T-helper 2 cell treated with Interferon-gamma antibody and Interleukin-4, amounts not matched to agents 5 μg/mL and 100 μg/mL, for 36 hours (primary cell): ENCODE data around the gene RANBP3.
"Not testable (repeated sequence)": the region's sequence is repeated elsewhere in the genome, so short reads cannot be mapped to it uniquely, and the experiment has no call there.

ENCODE experiments used
- DNase-seq: peaks from one replicate; pipeline ENCODE4 v3.0.0; 2021; ENCODE audit warnings: low spot score
- H3K27ac Mint-ChIP-seq: one replicate; pipeline ENCODE4 v1.8.0; 2021; ENCODE audit warnings: mild to moderate bottlenecking, mixed read lengths
- H3K27me3 Mint-ChIP-seq: one replicate; pipeline ENCODE4 v1.8.0; 2021; ENCODE audit warnings: low read depth, mixed read lengths
- H3K36me3 Mint-ChIP-seq: one replicate; pipeline ENCODE4 v1.8.0; 2021; ENCODE audit warnings: low read depth, mixed read lengths
- H3K4me1 Mint-ChIP-seq: one replicate; pipeline ENCODE4 v1.8.0; 2021; ENCODE audit warnings: low read depth, mixed read lengths
- H3K4me3 Mint-ChIP-seq: one replicate; pipeline ENCODE4 v1.8.0; 2022; ENCODE audit warnings: mild to moderate bottlenecking, moderate library complexity, mixed read lengths
- H3K9me3 Mint-ChIP-seq: one replicate; pipeline ENCODE4 v1.8.0; 2021; ENCODE audit warnings: mixed read lengths

RANBP3 gene

DNA sequence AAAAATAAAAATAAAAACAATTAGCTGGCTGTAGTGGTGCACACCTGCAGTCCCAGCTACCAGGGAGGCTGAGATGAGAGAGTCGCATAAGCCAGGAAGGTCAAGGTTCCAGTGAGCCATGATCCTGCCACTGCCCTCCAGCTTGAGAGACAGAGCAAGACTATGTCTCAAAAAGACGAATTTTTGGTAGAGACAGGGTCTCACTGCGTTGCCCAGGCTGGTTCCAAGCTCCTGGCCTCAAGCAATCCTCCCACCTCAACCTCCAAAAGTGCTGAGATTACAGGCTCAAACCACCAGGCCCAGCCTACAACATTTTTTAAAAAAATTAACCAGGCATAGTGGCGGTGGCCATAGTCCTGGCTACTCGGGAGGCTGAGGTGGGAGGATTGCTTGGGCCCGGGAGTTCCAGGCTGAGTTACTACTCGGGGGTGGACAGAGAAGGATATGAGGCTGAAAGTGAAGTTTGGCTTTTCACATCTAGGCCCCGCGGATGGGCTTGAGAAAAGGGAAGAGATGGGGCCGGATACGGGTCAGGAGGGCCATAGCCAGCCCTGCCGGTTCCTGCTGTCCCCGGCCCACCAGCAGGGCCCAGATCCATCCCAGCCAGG is 84.5 kb downstream of the RANBP3 start:
- H3K36me3 Mint-ChIP-seq, result peaks cover 3% of the 10 kb centered on the region
- no peak overlapping the region for H3K4me3 Mint-ChIP-seq
- H3K4me1 Mint-ChIP-seq, result no peaks in the 10 kb centered on the region
- peaks cover 5% of the 10 kb centered on the region for H3K27me3 Mint-ChIP-seq
- H3K9me3 Mint-ChIP-seq, result no peaks in the 10 kb centered on the region
- no peak for DNase-seq
- H3K27ac Mint-ChIP-seq, result no peak overlapping the region

DNA sequence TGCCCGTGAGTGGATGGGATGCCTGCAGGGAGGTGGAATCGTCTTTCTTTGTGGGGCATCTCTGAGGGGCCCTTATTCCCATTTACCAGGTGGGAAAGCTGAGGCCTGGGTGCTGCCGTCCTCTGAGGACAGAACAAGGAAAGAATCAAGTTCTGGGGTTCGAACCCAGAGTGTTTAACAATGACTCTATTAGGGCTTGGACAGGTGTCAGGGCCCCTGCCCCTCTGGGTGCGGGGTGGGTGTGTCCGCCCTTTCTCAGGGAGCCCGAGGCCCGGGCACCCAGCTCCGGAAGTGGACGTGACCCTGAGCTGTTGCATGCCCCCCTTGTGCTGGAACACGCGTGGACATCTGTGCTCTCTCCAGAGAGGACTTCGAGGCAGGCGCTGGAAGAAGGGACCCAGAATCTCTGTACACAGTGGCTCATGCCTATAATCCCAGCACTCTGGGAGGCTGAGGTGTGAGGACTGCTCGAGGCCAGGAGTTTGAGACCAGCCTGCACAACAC is 85.1 kb downstream of the RANBP3 start:
- peaks cover 3% of the 10 kb centered on the region for H3K36me3 Mint-ChIP-seq

DNA sequence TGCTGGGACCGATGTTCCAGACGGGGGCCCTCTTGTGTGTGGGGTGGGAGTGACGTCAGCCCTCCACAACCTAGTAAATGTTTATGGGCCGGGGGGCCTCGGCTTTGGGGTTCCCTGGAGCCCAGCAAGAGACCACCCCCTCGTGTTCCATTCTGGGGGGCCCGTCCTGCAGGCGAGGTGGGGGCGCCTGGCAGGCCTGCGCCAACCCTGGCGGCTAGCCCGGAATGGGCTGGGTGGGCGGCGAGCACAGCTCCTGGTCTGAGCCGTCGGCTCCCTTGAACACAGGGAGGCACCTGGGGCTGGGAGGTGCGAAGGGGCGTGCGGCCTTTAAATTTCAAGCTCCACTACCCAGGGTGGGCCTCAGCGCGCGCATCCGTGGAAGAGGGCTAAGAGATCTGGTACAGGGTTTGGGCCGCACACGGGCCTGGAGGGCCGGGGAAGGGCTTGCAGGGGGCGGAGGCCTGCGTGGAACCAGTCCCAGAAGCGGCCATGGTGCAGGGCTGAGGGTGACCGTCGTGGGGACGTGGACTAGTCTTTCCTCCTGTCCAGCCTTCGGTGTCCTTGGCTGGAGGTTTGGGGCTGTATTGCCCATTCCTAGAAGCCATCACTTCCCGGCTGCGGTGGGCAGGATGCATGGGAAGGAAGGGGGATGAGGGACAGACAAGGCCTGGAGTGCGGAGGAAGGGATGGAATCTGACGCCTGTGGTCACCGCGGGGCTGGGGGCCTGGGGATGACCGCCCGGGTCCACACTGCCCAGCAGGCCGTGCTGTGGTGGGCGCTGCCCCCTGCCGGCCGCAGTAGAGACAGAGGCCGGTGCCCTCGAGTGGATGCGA is 85.8 kb downstream of the RANBP3 start:
- peaks cover 3% of the 10 kb centered on the region for H3K36me3 Mint-ChIP-seq
- H3K9me3 Mint-ChIP-seq, result no peaks in the 10 kb centered on the region
- H3K4me3 Mint-ChIP-seq, result no peak overlapping the region
- H3K27ac Mint-ChIP-seq, result no peak overlapping the region
- peaks cover 5% of the 10 kb centered on the region for H3K27me3 Mint-ChIP-seq
- H3K4me1 Mint-ChIP-seq, result no peaks in the 10 kb centered on the region
- DNase-seq, result no peak

More for the DNA sequence above, 85.1 kb downstream of the RANBP3 start:
- H3K9me3 Mint-ChIP-seq, result no peaks in the 10 kb centered on the region
- H3K4me3 Mint-ChIP-seq, result no peak overlapping the region
- H3K4me1 Mint-ChIP-seq, result no peaks in the 10 kb centered on the region
- H3K27me3 Mint-ChIP-seq, result peaks cover 5% of the 10 kb centered on the region
- DNase-seq, result no peak
- no peak overlapping the region for H3K27ac Mint-ChIP-seq

DNA sequence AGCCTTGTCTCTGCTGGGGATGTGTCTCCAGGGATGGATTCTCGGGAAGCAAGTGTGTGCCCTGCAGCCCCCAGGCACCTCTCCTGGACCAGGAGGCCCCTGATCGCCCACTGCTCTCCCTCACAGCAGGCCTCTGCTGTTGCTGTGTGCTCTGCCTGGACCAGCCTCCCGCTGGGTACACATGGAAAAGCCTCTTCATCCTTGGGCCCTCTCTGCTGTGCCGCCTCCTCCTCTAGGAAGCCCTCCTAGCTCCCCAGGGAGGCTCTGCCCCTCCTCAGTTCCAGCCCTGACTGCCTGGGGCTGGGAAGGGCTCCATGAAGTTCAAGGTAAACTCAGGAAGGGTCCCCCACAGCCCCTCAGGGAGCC is 86.4 kb downstream of the RANBP3 start:
- DNase-seq, result no peak
- Mint-ChIP-seq H3K27ac (no peak overlapping the region), H3K4me3 (no peak overlapping the region), H3K9me3 (no peaks in the 10 kb centered on the region), H3K4me1 (no peaks in the 10 kb centered on the region), H3K27me3 (peaks cover 5% of the 10 kb centered on the region), H3K36me3 (peaks cover 3% of the 10 kb centered on the region)

DNA sequence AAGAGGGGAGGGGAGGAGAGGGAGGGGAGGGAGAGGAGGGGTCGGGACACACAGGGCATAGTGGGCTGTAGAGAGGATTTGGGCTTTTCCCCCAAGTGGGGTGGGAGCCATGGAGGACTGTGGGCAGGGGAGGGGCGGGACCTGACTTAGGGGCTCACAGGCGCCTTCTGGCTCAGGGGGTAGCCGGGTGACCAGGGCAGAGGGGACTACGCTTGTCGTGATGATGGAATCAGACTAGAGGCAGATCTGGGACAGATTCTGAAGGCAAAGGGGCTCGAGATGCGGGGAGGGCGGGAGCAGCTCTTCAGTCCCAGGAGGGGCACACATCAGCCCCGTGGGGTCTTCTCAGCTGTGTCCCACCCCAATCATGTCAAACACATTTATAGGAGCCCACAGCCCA is 87.8 kb downstream of the RANBP3 start:
- Mint-ChIP-seq H3K4me1 (no peaks in the 10 kb centered on the region), H3K27ac (no peak overlapping the region), H3K4me3 (no peak overlapping the region), H3K27me3 (peaks cover 5% of the 10 kb centered on the region), H3K36me3 (no peaks in the 10 kb centered on the region), H3K9me3 (no peaks in the 10 kb centered on the region)
- DNase-seq, result no peak

DNA sequence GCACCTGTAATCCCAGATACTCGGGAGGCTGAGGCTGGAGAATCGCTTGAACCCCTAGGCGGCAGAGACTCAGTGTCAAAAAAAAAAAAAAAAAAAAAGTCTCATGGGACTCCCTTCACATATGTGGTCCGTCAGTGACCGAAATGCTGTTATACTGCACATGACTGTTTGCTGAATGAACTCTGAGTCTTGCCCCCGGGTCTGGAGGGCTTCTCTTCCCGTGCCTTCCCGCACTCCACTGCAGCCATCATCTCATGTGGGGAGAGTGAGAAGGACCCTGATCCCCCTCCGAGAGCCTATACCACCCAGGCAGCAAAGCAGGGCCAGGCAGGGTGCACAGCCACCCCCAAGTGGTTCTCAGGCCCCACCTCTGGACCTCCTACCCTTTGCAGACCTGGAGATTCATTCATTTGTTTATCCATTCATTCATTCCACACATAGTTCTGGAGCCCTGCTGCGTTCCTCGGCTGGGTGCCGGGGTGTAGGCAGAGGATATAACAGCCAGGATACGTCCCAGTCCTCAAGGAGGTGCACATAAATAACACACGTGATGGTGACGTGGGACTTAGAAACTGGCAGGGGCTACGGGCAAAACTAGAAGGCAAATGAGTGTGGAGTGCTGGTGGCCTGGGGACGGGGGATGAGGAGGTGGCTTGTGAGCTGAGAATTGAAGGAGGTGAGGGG is 88.5 kb downstream of the RANBP3 start:
- Mint-ChIP-seq H3K36me3 (no peaks in the 10 kb centered on the region), H3K27ac (no peak overlapping the region), H3K4me1 (no peaks in the 10 kb centered on the region), H3K9me3 (no peaks in the 10 kb centered on the region), H3K27me3 (peaks cover 5% of the 10 kb centered on the region), H3K4me3 (no peak overlapping the region)
- no peak for DNase-seq

DNA sequence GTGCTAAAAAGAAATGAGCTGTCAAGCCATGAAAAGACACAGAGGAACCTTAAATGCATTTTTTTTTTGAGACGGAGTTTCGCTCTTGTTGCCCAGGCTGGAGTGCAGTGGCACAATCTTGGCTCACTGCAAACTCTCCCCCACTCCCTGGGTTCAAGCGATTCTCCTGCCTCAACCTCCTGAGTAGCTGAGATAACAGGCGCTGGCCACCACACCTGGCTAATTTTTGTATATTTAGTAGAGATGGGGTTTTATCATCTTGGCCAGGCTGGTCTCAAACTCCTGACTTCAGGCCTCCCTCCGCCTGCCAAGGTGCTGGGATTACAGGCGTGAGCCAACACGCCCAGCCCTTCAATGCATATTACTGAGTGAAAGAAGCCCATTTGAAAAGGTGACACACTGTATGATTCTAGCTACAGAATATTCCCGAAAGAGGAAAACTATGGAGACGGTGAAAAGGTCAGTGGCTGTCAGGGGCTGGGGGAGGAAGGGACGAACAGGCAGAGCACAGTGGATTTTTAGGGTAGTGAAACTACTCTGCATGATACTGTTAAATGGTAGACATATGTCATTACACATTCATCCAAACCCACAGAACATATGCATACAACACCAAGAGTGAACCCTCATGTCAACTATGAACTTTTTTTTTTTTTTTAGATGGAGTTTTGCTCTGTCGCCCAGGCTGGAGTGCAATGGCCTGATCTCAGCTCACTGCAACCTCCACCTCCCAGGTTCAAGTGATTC is 93.7 kb downstream of the RANBP3 start:
- not testable (repeated sequence) for H3K9me3 Mint-ChIP-seq, H3K27ac Mint-ChIP-seq, H3K4me1 Mint-ChIP-seq, H3K4me3 Mint-ChIP-seq, H3K27me3 Mint-ChIP-seq, DNase-seq, H3K36me3 Mint-ChIP-seq

DNA sequence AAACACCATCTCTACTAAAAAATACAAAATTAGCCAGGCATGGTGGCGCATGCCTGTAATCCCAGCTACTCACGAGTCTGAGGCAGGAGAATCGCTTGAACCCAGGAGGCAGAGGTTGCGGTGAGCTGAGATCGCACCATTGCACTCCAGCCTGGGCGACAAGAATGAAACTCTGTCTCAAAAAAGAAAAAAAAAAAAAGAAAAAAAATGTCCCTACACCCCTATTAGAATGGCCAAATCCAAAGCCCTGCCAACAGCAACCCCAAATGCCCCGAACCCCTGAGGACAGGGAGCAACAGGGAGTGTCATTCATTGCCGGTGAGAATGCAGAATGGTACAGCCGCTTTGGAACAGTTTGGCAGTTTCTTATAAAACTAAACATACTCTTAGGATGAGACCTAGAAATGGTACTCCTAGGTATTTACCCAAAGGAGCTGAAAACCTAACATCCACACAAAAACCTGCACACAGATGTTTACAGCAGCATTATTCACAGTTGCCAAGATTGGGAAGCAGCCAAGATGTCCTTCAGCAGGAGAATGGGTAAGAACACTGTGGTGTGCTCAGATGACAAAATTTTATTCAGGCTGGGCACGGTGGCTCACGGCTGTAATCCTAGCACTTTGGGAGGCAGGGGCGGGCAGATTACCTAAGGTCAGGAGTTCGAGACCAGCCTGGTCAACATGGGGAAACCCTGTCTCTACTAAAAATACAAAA is 94.6 kb downstream of the RANBP3 start:
- not testable (repeated sequence) for H3K4me1 Mint-ChIP-seq, H3K27ac Mint-ChIP-seq, H3K4me3 Mint-ChIP-seq, H3K27me3 Mint-ChIP-seq, H3K36me3 Mint-ChIP-seq, H3K9me3 Mint-ChIP-seq, DNase-seq

DNA sequence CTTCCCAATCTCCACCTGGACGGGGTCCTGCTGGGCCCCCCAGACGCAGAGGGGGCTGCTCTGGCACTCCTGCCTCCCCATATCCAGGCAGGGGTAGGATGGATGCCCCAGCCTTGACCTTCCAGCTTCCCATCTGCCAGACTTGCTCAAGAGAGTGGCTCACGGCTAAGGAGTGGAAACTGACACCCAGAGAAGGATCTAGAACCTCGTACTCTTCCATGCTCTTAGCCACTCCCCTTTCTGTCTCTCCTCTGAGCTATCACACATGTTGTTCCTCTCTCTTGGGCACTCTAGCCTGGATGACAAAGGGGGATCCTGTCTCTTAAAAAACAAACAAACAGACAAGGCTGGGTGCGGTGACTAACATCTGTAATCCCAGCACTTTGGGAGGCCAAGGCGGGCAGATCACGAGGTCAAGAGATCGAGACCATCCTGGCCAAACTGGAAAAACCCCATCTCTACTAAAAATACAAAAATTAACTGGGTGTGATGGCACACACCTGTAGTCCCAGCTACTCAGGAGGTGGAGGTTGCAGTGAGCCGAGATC is 95.4 kb downstream of the RANBP3 start:
- H3K27ac Mint-ChIP-seq, result no peak overlapping the region
- no peak for DNase-seq
- H3K36me3 Mint-ChIP-seq, result no peaks in the 10 kb centered on the region
- H3K4me1 Mint-ChIP-seq, result no peaks in the 10 kb centered on the region
- peaks cover 4% of the 10 kb centered on the region for H3K27me3 Mint-ChIP-seq
- no peaks in the 10 kb centered on the region for H3K9me3 Mint-ChIP-seq
- H3K4me3 Mint-ChIP-seq, result no peak overlapping the region

DNA sequence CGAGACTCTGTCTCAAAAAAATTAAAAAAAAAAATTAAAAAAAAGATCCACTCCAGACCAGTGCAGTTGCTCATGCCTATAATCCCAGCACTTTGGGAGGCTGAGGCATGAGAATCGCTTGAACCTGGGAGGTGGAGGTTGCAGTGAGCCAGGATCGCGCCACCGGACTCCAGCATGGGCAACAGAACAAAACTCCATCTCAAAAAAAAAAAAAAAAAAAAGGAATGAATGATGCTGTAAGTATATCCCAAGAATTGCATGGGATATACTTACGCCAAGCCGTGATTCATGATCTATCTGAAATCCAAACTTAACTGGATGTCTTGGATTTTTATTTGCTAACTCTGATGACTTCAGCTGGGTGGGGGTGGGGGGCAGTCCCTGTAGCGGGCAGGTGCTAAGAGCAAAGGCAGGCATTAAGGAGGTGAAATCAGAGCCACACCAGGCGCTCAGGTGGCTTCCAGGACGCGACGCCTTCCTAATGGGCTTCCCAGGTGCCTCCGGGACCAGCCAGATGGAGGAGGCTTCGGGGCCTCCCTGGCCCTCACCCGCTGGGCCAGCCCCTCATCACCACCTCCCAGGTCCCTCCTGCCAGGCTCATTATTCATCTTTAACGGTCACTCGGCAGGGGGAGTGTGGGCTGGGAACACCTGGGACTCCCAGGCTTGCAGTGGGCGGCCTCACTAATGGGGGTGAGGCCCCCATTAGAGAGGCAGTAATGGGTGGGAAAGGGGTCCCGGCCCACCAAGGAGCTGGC is 96.2 kb downstream of the RANBP3 start:
- Mint-ChIP-seq H3K4me1 (no peaks in the 10 kb centered on the region), H3K27me3 (peaks cover 4% of the 10 kb centered on the region), H3K36me3 (no peaks in the 10 kb centered on the region), H3K4me3 (no peak overlapping the region), H3K27ac (no peak overlapping the region), H3K9me3 (no peaks in the 10 kb centered on the region)
- no peak for DNase-seq

DNA sequence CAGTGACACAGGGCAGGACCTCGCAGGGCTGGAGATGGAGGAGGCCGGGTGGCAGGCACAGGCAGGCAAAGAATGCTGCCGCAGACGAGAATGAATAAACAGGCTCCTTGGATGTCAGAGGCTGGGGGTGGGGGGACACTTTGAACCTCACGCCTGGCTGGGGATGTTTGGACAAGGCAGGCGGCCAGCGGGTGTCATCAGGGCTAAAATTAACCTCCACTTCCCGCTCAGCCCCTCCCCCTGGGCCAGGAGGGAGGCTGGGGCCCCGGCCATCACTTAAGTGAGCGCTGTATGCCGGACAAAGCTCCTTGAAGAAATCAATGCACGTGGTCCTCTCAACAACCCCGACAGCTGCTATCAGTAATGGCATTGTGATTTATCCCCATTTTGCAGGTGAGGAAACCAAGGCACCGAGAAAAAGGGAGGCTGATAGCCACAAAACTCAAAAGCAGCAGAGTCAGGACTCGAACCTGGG is 97.3 kb downstream of the RANBP3 start:
- DNase-seq, result no peak
- H3K9me3 Mint-ChIP-seq, result no peaks in the 10 kb centered on the region
- peaks cover 4% of the 10 kb centered on the region for H3K27me3 Mint-ChIP-seq
- no peaks in the 10 kb centered on the region for H3K4me1 Mint-ChIP-seq
- H3K4me3 Mint-ChIP-seq, result no peak overlapping the region
- no peaks in the 10 kb centered on the region for H3K36me3 Mint-ChIP-seq
- H3K27ac Mint-ChIP-seq, result no peak overlapping the region

DNA sequence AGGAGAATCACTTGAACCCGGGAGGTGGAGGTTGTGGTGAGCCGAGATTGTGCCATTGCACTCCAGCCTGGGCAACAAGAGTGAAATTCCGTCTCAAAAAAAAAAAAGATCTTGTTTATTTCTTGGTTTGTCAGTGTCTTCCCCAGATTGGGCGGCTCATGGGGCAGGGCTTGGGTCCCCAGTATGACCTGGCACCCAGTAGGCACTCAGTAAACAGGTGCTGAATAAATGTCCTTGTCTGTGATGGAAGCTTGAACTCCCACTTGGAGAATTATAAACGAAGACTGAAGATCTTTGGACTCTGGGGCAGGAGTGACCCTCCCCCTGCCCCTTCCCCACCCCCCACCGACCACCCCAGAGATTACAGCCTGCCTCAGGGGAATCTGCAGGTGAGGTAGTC is 97.7 kb downstream of the RANBP3 start:
- Mint-ChIP-seq H3K27ac (no peak overlapping the region), H3K4me3 (no peak overlapping the region), H3K27me3 (peaks cover 4% of the 10 kb centered on the region), H3K36me3 (no peaks in the 10 kb centered on the region), H3K4me1 (no peaks in the 10 kb centered on the region), H3K9me3 (no peaks in the 10 kb centered on the region)
- DNase-seq, result no peak
